LNCaP clone FGC (cell line): Measurements from ENCODE around the gene LYRM4.

Source experiments
- DNase-seq: peaks from one replicate; pipeline ENCODE4 v3.0.0-alpha.2; 2011; ENCODE audit warnings: low read depth
- H3K4me3 ChIP-seq: 2 replicates; pipeline ENCODE4 v1.5.1; 2011; ENCODE audit warnings: mild to moderate bottlenecking, low read depth, low read length, control low read depth
- CTCF ChIP-seq: IDR thresholded peaks from 2 replicates; pipeline ENCODE4 v1.5.1; 2012; ENCODE audit warnings: mild to moderate bottlenecking; ENCODE audit not compliant: control insufficient read depth, insufficient read depth; ENCODE audit errors: extremely low read depth

The LYRM4 gene

DNA sequence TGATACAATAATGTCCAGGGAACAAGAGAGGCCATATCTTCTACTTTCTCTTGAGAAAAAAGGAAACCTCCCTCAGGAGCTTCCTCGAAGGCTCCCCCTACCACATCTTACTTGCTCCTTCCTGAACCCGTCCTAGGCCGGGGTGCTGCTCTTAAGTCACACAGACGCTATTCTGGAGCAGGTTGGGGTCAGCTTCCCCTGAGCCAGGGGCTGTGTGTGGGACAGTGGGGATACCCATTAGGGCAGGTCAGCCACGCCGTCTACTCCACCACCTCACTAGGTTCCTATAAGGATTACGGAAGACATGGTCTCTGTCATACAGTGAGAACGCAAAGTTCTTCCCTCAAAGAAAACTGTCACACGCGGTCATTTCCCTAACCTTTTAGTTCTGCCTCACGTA is 183.8 kb downstream of the LYRM4 start:
- DNase-seq = no peak
- no peak overlapping the region for H3K4me3 ChIP-seq
- no peak for TF ChIP-seq CTCF

DNA sequence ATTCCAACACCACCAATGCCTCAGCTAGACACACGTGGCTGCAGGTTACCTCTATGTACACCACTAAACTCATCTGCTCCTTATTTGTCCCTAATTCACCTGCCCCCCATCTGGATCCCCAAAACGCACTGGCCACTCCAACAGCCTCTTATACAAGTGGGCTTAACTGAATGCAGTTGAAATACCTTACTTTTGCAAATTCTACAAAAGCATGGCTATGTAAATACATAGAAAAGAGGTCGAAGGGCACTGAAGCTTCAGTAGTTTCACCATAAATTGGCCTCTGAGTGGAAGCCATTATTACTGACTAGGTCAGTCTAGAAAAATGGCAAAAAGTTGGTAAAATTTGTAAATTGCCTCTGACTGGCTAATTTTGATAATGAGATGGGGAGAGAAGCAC is 186.8 kb downstream of the LYRM4 start:
- no peak overlapping the region for H3K4me3 ChIP-seq
- no peak for DNase-seq
- TF ChIP-seq CTCF = no peak

DNA sequence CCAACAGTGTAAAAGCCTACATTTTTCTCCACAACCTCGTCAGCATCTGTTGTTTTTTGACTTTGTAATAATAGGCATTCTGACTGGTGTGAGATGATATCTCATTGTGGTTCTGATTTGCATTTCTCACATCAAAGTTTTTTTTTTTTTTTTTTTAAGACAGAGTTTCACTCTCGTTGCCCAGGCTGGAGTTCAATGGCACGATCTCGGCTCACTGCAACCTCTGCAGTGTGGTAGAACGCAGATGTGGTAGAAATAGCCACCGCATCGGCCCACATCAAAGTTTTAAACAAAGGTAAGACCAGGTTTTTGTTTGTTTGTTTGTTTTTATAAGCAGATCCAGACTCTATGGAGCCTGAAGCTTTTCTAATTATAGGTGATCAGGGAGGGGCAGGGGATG is 188.3 kb downstream of the LYRM4 start:
- TF ChIP-seq CTCF = no peak
- no peak overlapping the region for H3K4me3 ChIP-seq
- no peak for DNase-seq

- TF ChIP-seq CTCF = no peak
- no peak overlapping the region for H3K4me3 ChIP-seq
- DNase-seq = no peak
These were observed 189.5 kb downstream of the LYRM4 start for GRCh38 chr6:5071216-5071615.

DNA sequence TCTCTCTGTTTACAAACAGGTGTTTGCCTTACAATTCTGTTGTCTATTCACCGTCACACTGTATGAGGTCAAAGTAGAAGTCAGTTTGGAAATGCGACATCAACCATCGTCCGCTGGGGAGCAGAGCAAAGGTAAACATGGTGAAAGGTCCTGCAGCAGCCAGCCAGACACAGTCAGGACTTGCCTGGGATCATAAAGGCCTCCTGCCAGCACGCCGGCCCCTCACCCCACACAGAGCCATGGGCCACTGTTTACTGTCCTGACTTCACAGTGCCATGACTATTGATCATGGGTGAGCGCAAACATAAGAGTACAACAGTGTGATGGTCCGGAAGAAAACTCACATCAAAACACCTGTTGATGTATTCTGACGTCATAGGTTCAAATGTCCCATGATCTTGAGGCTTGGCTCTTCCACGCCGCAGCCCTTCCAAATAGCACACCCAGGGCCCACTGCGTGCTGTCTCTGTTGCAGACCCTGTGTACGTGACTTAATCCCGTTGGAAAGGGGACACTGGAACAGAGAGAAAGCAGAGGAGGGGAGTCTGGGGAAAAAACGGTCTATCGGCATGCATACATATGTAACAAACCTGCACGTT is 192.5 kb downstream of the LYRM4 start:
- no peak overlapping the region for H3K4me3 ChIP-seq
- no peak for DNase-seq
- TF ChIP-seq CTCF = no peak

DNA sequence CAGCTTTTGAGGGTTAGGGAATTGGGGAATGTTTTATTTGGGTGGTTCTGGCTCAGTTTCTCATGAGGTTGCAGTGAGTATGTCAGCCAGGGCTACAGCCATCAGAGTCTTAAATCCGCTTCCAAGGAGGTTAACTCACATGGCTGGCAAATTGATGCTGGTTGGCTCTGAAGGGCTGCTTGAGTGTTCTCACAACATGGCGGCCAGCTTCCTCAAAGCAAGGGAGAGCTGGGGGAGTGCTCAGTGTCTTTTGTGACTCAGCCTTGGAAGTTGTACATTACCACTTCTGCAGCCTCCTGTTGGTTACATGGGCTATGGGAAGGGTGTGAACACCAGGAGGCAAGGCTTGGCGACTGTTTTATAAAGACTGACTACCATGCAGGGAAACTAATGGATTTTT is 193.4 kb downstream of the LYRM4 start:
- no peak overlapping the region for H3K4me3 ChIP-seq
- DNase-seq = no peak
- TF ChIP-seq CTCF = no peak

DNA sequence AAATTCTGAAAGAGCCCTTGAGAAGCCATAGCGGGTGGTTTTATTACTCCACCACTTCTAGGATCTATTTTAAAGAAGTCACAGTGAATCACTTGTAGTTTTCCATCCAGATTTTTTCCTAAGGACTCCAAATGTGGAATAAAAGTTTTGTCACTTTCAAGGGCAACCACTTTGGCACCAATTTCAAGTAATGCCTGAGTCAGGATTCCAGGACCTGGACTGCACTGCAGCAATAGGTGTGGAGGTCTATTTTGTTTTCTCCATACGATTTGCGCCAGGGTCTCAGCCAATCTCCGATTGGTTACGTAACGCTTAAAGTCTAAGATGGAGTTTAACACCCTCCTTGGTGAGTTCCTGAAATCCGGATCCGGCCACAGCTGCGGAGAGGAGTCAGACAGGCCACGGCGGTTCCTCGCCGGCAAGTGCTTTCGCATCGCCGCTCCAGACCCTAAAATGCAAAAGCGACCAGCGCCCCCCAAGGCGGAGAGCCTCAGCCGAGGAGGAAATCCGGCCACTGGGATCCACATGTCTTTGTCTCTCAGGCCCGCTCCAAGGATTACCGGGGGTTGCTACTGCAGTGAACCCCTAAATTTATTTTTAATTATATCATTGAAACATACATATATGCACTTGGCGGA is 194.2 kb downstream of the LYRM4 start:
- no peak for DNase-seq
- no peak for TF ChIP-seq CTCF
- no peak overlapping the region for H3K4me3 ChIP-seq
